ENCODE measurements around the gene LRRC45. TPM values are rescaled to one million over a fixed set of nuclear protein-coding genes. Genes with fewer than 3 reads are reported as not detected.

Gene LRRC45
- total RNA-seq, 1 experiment from 2014 or later: 40.1 TPM

DNA sequence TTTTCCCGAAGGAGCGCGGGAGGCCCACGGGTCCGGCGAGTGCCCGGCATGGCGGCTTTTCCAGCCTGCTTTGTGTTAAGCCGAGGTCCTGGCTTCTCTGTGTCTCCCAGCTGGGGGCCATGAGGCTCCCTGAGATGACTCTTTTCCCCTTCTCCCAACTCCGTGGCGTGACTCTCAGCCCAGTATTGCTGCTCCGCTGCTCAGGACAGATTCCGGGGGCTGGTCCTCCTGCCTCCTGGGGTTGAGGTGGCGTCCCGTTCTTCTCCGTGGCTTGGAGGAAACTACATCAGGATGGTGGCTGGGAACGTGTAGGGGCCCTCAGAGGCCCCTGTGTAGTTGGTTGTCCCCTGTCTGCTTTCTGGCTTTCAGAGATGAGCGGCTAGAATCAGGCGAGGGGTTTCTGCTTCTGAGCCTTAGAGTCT lies 29.5 kb downstream of the LRRC45 start:
- ChIA-PET POLR2A (no interaction called here), RAD21 (ENCODE audit: low non-redundant PET in 1 of 2, low total read pairs in 2 of 2, uncharacterized antibody in 2 of 2, unreplicated experiment in 2 of 2) (no interaction called here), CTCF (interaction anchor here (1.3 kb wide), 1 partner anchor 15 kb away, joined by 5 read pairs; the partner anchor contains the start of gene DCXR)
- H3K36me3 ChIP-seq (ENCODE audit: control insufficient read depth in 1 of 2, insufficient read depth in 2 of 2, low read length in 2 of 2): peaks cover 14 to 42% of the 10 kb centered on the region in 2 experiments; a peak in 2 of 4 replicates
- H3K27me3 ChIP-seq (ENCODE audit: insufficient read depth, low read length): no peaks in the 10 kb centered on the region
- BruUV-seq (replicated peaks): no TSS peak
- H3K4me3 ChIP-seq (replicated peaks in 1 of 2; ENCODE audit: low read depth in 1 of 2, low read length in 2 of 2): peak overlapping the region; percentile 94 to 99
- peaks cover 41% of the 10 kb centered on the region for H3K79me2 ChIP-seq (ENCODE audit: insufficient read depth, low read length)
- no peaks in the 10 kb centered on the region for H3K9me2 ChIP-seq (ENCODE audit: insufficient read depth)
- H3K9ac ChIP-seq (ENCODE audit: low read length): peak overlapping the region; percentile 89
- H3K4me2 ChIP-seq (ENCODE audit: low read length): peak overlapping the region; percentile 89
- H2AFZ ChIP-seq (ENCODE audit: low read depth, low read length, poor library complexity, severe bottlenecking): no peak overlapping the region
- peaks cover 13 to 34% of the 10 kb centered on the region in 2 experiments; a peak in 3 of 4 replicates for H3K4me1 ChIP-seq (ENCODE audit: control insufficient read depth in 1 of 2, insufficient read depth in 2 of 2, low read length in 2 of 2)
- no peaks in the 10 kb centered on the region; the same call in 1 of the 2 replicates for H4K20me1 ChIP-seq (ENCODE audit: insufficient read depth)
- no peak for TF ChIP-seq SRF (IDR thresholded peaks at IDR 0.05; ENCODE audit: low read depth)
- TF ChIP-seq, protein P1, sequence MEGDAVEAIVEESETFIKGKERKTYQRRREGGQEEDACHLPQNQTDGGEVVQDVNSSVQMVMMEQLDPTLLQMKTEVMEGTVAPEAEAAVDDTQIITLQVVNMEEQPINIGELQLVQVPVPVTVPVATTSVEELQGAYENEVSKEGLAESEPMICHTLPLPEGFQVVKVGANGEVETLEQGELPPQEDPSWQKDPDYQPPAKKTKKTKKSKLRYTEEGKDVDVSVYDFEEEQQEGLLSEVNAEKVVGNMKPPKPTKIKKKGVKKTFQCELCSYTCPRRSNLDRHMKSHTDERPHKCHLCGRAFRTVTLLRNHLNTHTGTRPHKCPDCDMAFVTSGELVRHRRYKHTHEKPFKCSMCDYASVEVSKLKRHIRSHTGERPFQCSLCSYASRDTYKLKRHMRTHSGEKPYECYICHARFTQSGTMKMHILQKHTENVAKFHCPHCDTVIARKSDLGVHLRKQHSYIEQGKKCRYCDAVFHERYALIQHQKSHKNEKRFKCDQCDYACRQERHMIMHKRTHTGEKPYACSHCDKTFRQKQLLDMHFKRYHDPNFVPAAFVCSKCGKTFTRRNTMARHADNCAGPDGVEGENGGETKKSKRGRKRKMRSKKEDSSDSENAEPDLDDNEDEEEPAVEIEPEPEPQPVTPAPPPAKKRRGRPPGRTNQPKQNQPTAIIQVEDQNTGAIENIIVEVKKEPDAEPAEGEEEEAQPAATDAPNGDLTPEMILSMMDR (IDR thresholded peaks at IDR 0.05 in 2 of 3, conservative IDR thresholded peaks at IDR 0.05 in 1 of 3; ENCODE audit: borderline replicate concordance in 1 of 3, insufficient read depth in 1 of 3, low read depth in 2 of 3, low read length in 2 of 3): no peak
- no peak for TF ChIP-seq EZH2phosphoT487 (IDR thresholded peaks at IDR 0.05; ENCODE audit: borderline replicate concordance)
- TF ChIP-seq, protein P2, sequence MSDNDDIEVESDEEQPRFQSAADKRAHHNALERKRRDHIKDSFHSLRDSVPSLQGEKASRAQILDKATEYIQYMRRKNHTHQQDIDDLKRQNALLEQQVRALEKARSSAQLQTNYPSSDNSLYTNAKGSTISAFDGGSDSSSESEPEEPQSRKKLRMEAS (IDR thresholded peaks at IDR 0.05): no peak
- TF ChIP-seq, protein P3, sequence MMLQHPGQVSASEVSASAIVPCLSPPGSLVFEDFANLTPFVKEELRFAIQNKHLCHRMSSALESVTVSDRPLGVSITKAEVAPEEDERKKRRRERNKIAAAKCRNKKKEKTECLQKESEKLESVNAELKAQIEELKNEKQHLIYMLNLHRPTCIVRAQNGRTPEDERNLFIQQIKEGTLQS (IDR thresholded peaks at IDR 0.05): no peak
- intact Hi-C loops (cut with micrococcal nuclease): no loop called here
- DNase-seq (ENCODE audit: low read depth, low spot score): no peak
- ATAC-seq: no peak
- H3K9me3 ChIP-seq (ENCODE audit: control insufficient read depth in 1 of 2, insufficient read depth in 1 of 2, low read depth in 1 of 2, low read length in 2 of 2): no peaks in the 10 kb centered on the region
- H3K27ac ChIP-seq (ENCODE audit: low read depth, low read length): peak overlapping the region; percentile 81

DNA sequence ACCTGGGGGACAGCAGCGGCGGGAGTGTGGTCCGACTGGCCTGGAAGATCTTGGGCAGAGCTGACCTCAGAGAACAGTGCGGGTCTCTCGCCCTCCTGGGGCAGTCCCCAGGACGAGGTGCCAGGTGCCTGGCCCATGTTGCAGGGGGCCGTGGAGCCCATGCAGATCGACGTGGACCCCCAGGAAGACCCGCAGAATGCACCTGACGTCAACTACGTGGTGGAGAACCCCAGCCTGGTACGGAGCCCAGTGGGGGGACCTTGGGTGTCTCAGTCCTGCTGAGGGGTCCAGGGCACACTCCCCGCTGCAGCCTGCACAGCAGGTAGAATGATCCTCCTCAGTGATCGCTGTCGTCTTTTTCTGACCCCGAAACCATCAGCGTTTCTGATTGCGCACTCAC lies 30.0 kb downstream of the LRRC45 start:
- TF ChIP-seq TCF7L2 (IDR thresholded peaks at IDR 0.05; ENCODE audit: borderline replicate concordance, extremely low read depth, insufficient read depth, insufficient read length) (no peak), ZFX (IDR thresholded peaks at IDR 0.05) (no peak), SIN3A (IDR thresholded peaks at IDR 0.05; ENCODE audit: low read depth) (no peak)
- TSS peak; percentile 31 for BruUV-seq (replicated peaks)
- no peaks in the 10 kb centered on the region; the same call in 1 of the 2 replicates for H4K20me1 ChIP-seq (ENCODE audit: insufficient read depth)
- ChIA-PET RAD21 (ENCODE audit: low non-redundant PET in 1 of 2, low total read pairs in 2 of 2, uncharacterized antibody in 2 of 2, unreplicated experiment in 2 of 2) (no interaction called here), POLR2A (no interaction called here), CTCF (no interaction called here)
- H3K9me3 ChIP-seq (ENCODE audit: control insufficient read depth in 1 of 2, insufficient read depth in 1 of 2, low read depth in 1 of 2, low read length in 2 of 2): no peaks in the 10 kb centered on the region
- ATAC-seq (no peak), DNase-seq (ENCODE audit: low read depth, low spot score) (no peak)
- peak overlapping the region; percentile 89 for H3K9ac ChIP-seq (ENCODE audit: low read length)
- no peaks in the 10 kb centered on the region for H3K9me2 ChIP-seq (ENCODE audit: insufficient read depth)
- H3K79me2 ChIP-seq (ENCODE audit: insufficient read depth, low read length): peaks cover 41% of the 10 kb centered on the region
- intact Hi-C loops (cut with micrococcal nuclease): no loop called here
- H3K27ac ChIP-seq (ENCODE audit: low read depth, low read length): peak overlapping the region; percentile 81; the same call in 1 of the 2 replicates
- H3K4me1 ChIP-seq (ENCODE audit: control insufficient read depth in 1 of 2, insufficient read depth in 2 of 2, low read length in 2 of 2): peaks cover 13 to 34% of the 10 kb centered on the region in 2 experiments; a peak in 3 of 4 replicates
- H3K4me2 ChIP-seq (ENCODE audit: low read length): peak overlapping the region; percentile 89
- peak overlapping the region; percentile 94 to 99 for H3K4me3 ChIP-seq (replicated peaks in 1 of 2; ENCODE audit: low read depth in 1 of 2, low read length in 2 of 2)
- H3K36me3 ChIP-seq (ENCODE audit: control insufficient read depth in 1 of 2, insufficient read depth in 2 of 2, low read length in 2 of 2): peaks cover 16 to 45% of the 10 kb centered on the region in 2 experiments; a peak in 3 of 4 replicates
- no peaks in the 10 kb centered on the region for H3K27me3 ChIP-seq (ENCODE audit: insufficient read depth, low read length)
- no peak overlapping the region for H2AFZ ChIP-seq (ENCODE audit: low read depth, low read length, poor library complexity, severe bottlenecking)
